ENCODE measurements around the gene TPK1. TPM values are rescaled to one million over a fixed set of nuclear protein-coding genes. Genes with fewer than 3 reads are reported as not detected.

Gene TPK1
- total and polyA plus RNA-seq, 2 of the 13 experiments (the other 11 are each of a cell fraction or from before 2014, with no cell fraction given) = 1.0 to 1.2 TPM

- TF ChIP-seq EP300 (IDR thresholded peaks at IDR 0.05; ENCODE audit: low read depth in 2 of 2, low read length in 2 of 2) = no peak
- TF ChIP-seq EP300 (CRISPR knock-in tag; IDR thresholded peaks at IDR 0.05; ENCODE audit: borderline replicate concordance) = no peak
- no peak for TF ChIP-seq SIX1 (CRISPR knock-in tag; IDR thresholded peaks at IDR 0.05; ENCODE audit: borderline replicate concordance)
- no peak for TF ChIP-seq BCL3 (CRISPR knock-in tag; IDR thresholded peaks at IDR 0.05)
- no peak for TF ChIP-seq ZBTB3 (CRISPR knock-in tag; IDR thresholded peaks at IDR 0.05; ENCODE audit: borderline replicate concordance, low read depth)
- no peak for TF ChIP-seq NR2F1 (CRISPR knock-in tag; IDR thresholded peaks at IDR 0.05)
- no peak overlapping the region for H3K27ac ChIP-seq (ENCODE audit: extremely low read length, insufficient read depth, low read length)
- no peak overlapping the region for H3K4me2 ChIP-seq (ENCODE audit: low read depth, low read length)
- POLR2A ChIA-PET = no interaction called here
- no peak overlapping the region for H2AFZ ChIP-seq (ENCODE audit: low read length)
- H3K79me2 ChIP-seq (ENCODE audit: insufficient read depth, low read length) = no peaks in the 10 kb centered on the region
- in situ Hi-C loops (cut with HindIII; ENCODE audit: extremely low pct_ligation_motif_present, low pct_unique_long_range_greater_than_20kb) = no loop called here
- no peak for DNase-seq (ENCODE audit: low spot score)
- no peak for FAIRE-seq
- ATAC-seq = no peak
- BruUV-seq (replicated peaks) = no TSS peak
- H3K27me3 ChIP-seq (ENCODE audit: control insufficient read depth in 1 of 2, insufficient read depth in 2 of 2, low read length in 2 of 2) = peaks cover 0 to 3% of the 10 kb centered on the region in 2 experiments; a peak in 1 of 5 replicates
- no peaks in the 10 kb centered on the region for H4K20me1 ChIP-seq (ENCODE audit: insufficient read depth, low read length)
- intact Hi-C loops (cut with micrococcal nuclease; ENCODE audit: unreplicated experiment) = no loop called here
- 68% methylated on average over 1 of the region's 1 CpG for WGBS (ENCODE audit: low lambda C conversion rate)
- no peak overlapping the region for H3K4me3 ChIP-seq (replicated peaks in 1 of 3; ENCODE audit: insufficient read depth in 1 of 3, low read depth in 2 of 3, low read length in 3 of 3)
- no peaks in the 10 kb centered on the region for H3K36me3 ChIP-seq (replicated peaks in 1 of 2; ENCODE audit: control insufficient read depth in 1 of 2, insufficient read depth in 2 of 2, low read length in 2 of 2)
- no peaks in the 10 kb centered on the region for H3K4me1 ChIP-seq (ENCODE audit: insufficient read depth, low read length)
- no peaks in the 10 kb centered on the region for H3K9me3 ChIP-seq (ENCODE audit: low read length)
- no peak overlapping the region for H3K9ac ChIP-seq (ENCODE audit: insufficient read depth, low read depth, low read length)
- CTCF ChIA-PET (ENCODE audit: low intra/inter-chr PET ratio, low total read pairs) = no interaction called here
These were observed 390.3 kb downstream of the TPK1 start for GRCh38 chr7:144445590-144445989.

- ATAC-seq = no peak
- H3K4me1 ChIP-seq (ENCODE audit: insufficient read depth, low read length) = peaks cover 22% of the 10 kb centered on the region
- no peak overlapping the region for H3K27ac ChIP-seq (ENCODE audit: extremely low read length, insufficient read depth, low read length)
- WGBS (ENCODE audit: low lambda C conversion rate) = 11% methylated on average over 5 of the region's 5 CpGs
- no peaks in the 10 kb centered on the region for H4K20me1 ChIP-seq (ENCODE audit: insufficient read depth, low read length)
- ChIA-PET POLR2A (no interaction called here), CTCF (ENCODE audit: low intra/inter-chr PET ratio, low total read pairs) (no interaction called here)
- in situ Hi-C loops (cut with HindIII; ENCODE audit: extremely low pct_ligation_motif_present, low pct_unique_long_range_greater_than_20kb) (no loop called here), intact Hi-C loops (cut with micrococcal nuclease; ENCODE audit: unreplicated experiment) (no loop called here)
- FAIRE-seq = no peak
- no peaks in the 10 kb centered on the region for H3K36me3 ChIP-seq (replicated peaks in 1 of 2; ENCODE audit: control insufficient read depth in 1 of 2, insufficient read depth in 2 of 2, low read length in 2 of 2)
- H3K4me2 ChIP-seq (ENCODE audit: low read depth, low read length) = no peak overlapping the region
- no peak overlapping the region for H3K9ac ChIP-seq (ENCODE audit: insufficient read depth, low read depth, low read length)
- no peaks in the 10 kb centered on the region for H3K9me3 ChIP-seq (ENCODE audit: low read length)
- no TSS peak for BruUV-seq (replicated peaks)
- no peak overlapping the region for H2AFZ ChIP-seq (ENCODE audit: low read length)
- no peak overlapping the region for H3K4me3 ChIP-seq (replicated peaks in 1 of 3; ENCODE audit: insufficient read depth in 1 of 3, low read depth in 2 of 3, low read length in 3 of 3)
- DNase-seq (ENCODE audit: low spot score) = no peak
- H3K27me3 ChIP-seq (ENCODE audit: control insufficient read depth in 1 of 2, insufficient read depth in 2 of 2, low read length in 2 of 2) = peaks cover 0 to 3% of the 10 kb centered on the region in 2 experiments; a peak in 1 of 5 replicates
- H3K79me2 ChIP-seq (ENCODE audit: insufficient read depth, low read length) = no peaks in the 10 kb centered on the region
- no peak for TF ChIP-seq KIAA2018 (CRISPR knock-in tag; IDR thresholded peaks at IDR 0.05; ENCODE audit: borderline replicate concordance)
These were observed 396.1 kb downstream of the TPK1 start for GRCh38 chr7:144439717-144440205.

Measured in HepG2 (cell line).